GM10266 (cell line): ENCODE results near the gene RNGTT.

Experiments
- DNase-seq: peaks from one replicate; pipeline ENCODE4 v3.0.0; 2012; ENCODE audit errors: extremely low spot score
- CTCF ChIP-seq: IDR thresholded peaks from 2 replicates; pipeline ENCODE4 v1.5.1; 2012; ENCODE audit warnings: mild to moderate bottlenecking, low read depth; ENCODE audit not compliant: control insufficient read depth, insufficient read depth; ENCODE audit errors: missing control alignments

RNGTT gene

GRCh38 chr6:88764081-88764480 lies 199.3 kb downstream of the RNGTT start:
- no peak for DNase-seq

GRCh38 chr6:88763160-88763559 lies 200.3 kb downstream of the RNGTT start:
- no peak for TF ChIP-seq CTCF
- DNase-seq: no peak

More at GRCh38 chr6:88764081-88764480, 199.3 kb downstream of the RNGTT start:
- TF ChIP-seq CTCF: no peak

- peak; percentile 8 for TF ChIP-seq CTCF
- DNase-seq: peak; percentile 43
Observed at GRCh38 chr6:88761237-88762031, 202.0 kb downstream of the RNGTT start.

GRCh38 chr6:88760091-88760490 lies 203.3 kb downstream of the RNGTT start:
- no peak for DNase-seq
- TF ChIP-seq CTCF: no peak

GRCh38 chr6:88750936-88751335 lies 212.5 kb downstream of the RNGTT start:
- no peak for TF ChIP-seq CTCF
- no peak for DNase-seq

- no peak for DNase-seq
- no peak for TF ChIP-seq CTCF
Observed at GRCh38 chr6:88749849-88750248, 213.6 kb downstream of the RNGTT start.

- no peak for TF ChIP-seq CTCF
- no peak for DNase-seq
Observed at GRCh38 chr6:88748141-88748540, 215.3 kb downstream of the RNGTT start.
